Left lung (tissue), 10 donors: ENCODE measurements around the gene THBS4. TPM values are rescaled to one million over a fixed set of nuclear protein-coding genes. Genes with fewer than 3 reads are reported as not detected.
"Not testable (repeated sequence)": the region's sequence is repeated elsewhere in the genome, so short reads cannot be mapped to it uniquely, and the experiment has no call there.

Source experiments
- ATAC-seq: fragments of 200-7000 bp; cut with Tn5 transposase; one replicate; pipeline ENCODE4 v1.9.1; 2020; ENCODE audit warnings: moderate library complexity
- DNase-seq, 4 donors: peaks; one replicate each; pipeline ENCODE4 v3.0.0-alpha.2; 2013 to 2020
- H3K27ac ChIP-seq, 2 donors: fragments of 200-600 bp; sonication (generic) in 1 of 2; one replicate each; pipeline versions ENCODE4 v1.5.0 to v1.8.0; 2020 to 2021
- H3K27me3 ChIP-seq, 2 donors: fragments of 200-600 bp; sonication (generic) in 1 of 2; one replicate each; pipeline versions ENCODE4 v1.5.0 to v1.8.0; 2020 to 2021
- H3K36me3 ChIP-seq, 2 donors: fragments of 200-600 bp; sonication (generic) in 1 of 2; one replicate each; pipeline versions ENCODE4 v1.5.0 to v1.8.0; 2020 to 2021
- H3K4me1 ChIP-seq, 2 donors: fragments of 200-600 bp; one replicate each; pipeline ENCODE4 v1.8.0; 2021
- H3K4me3 ChIP-seq, 2 donors: fragments of 200-600 bp; sonication (generic) in 1 of 2; one replicate each; pipeline versions ENCODE4 v1.5.0 to v1.8.0; 2020 to 2021; ENCODE audit warnings: mild to moderate bottlenecking in 1 of 2
- H3K9me3 ChIP-seq, 2 donors: fragments of 200-600 bp; sonication (generic) in 1 of 2; one replicate each; pipeline versions ENCODE4 v1.5.0 to v1.8.0; 2020 to 2021
- CTCF ChIP-seq, 2 donors: fragments of 200-600 bp; sonication (generic) in 1 of 2; IDR thresholded peaks; one replicate each; pipeline versions ENCODE4 v1.5.0 to v1.8.0; 2021; ENCODE audit warnings: antibody characterized with exemption in 2 of 2
- intact Hi-C, 2 donors: fragments of 100-400 bp; cut with DNase I; formaldehyde crosslinking; loops; one replicate each; pipeline versions ENCODE4 v1.11.2 to v1.14.2; 2022
- polyA plus RNA-seq, 6 donors: library from polyadenylated mRNA; unstranded; fragments of 120-200 nt; gene quantifications; one replicate each; pipeline ENCODE4 v1.2.1, GENCODE V29; 2013; ENCODE audit not compliant: insufficient read length in 6 of 6
- total RNA-seq, 2 donors: library from RNA; stranded (reverse); fragmentation: NEBNext Ultra II Directional; extraction: Animal tissue kit (Norgen Biotek cat#: 25700); gene quantifications; one replicate each; pipeline ENCODE4 v1.2.1, GENCODE V29; 2021
- donor health status: DM: no; HTN: yes; CAD: no.
- donor health status: DM: no; HTN: no; CAD: no.

THBS4 gene
- total and polyA plus RNA-seq, 8 donors = 3.3 to 11.5 (median 5.9) TPM

- ATAC-seq (no peak), DNase-seq (no peak)
- Histone ChIP-seq H3K9me3 (no peaks in the 10 kb centered on the region), H3K27ac (no peak overlapping the region), H3K4me3 (no peak overlapping the region), H3K4me1 (no peaks in the 10 kb centered on the region), H3K27me3 (no peaks in the 10 kb centered on the region), H3K36me3 (no peaks in the 10 kb centered on the region)
- intact Hi-C loops = no loop called here
- TF ChIP-seq CTCF (IDR thresholded peaks at IDR 0.05) = no peak
Observed at GRCh38 chr5:80103371-80103770, 68.2 kb downstream of the THBS4 start.

DNA sequence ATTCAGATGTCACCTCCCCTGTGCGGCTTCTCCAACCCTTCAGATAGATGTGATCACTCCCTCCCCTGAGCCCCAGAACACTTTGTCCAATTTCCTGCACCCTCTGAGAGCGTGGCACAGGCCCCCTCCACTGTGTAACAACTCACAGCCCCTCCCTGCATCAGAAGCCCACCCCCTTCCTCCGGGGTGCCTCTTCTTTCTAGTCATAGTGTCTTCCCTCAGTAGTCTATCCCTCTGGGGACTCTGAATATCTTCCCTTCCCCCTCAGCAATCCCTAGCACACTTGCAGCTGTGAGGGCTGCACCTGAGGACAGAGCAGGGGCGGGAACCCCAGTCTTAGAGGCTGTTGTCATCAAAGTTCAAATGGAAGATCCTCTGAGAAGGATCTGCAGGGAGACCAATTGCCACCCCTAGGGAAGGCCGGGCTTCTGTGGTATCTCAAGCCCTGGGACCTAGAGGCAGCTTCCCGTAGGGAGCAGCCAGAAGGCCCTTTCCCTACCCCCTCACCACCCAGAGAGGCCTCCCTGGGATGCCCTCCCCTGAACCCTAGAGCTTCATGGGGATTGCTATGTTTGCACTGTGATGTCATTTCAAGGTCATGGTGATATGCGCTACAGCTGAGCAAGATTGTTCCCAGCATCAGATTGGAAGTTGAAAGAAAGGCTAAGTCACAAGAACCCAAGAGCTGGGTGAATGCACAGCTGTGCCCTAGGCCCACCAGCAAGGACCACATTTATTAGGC lies 70.7 kb downstream of the THBS4 start:
- intact Hi-C loops = no loop called here
- Histone ChIP-seq H3K27ac (no peak overlapping the region), H3K36me3 (no peaks in the 10 kb centered on the region), H3K27me3 (no peaks in the 10 kb centered on the region), H3K9me3 (no peaks in the 10 kb centered on the region), H3K4me1 (no peaks in the 10 kb centered on the region), H3K4me3 (no peak overlapping the region)
- TF ChIP-seq CTCF (IDR thresholded peaks at IDR 0.05) = no peak
- DNase-seq (no peak), ATAC-seq (no peak)

DNA sequence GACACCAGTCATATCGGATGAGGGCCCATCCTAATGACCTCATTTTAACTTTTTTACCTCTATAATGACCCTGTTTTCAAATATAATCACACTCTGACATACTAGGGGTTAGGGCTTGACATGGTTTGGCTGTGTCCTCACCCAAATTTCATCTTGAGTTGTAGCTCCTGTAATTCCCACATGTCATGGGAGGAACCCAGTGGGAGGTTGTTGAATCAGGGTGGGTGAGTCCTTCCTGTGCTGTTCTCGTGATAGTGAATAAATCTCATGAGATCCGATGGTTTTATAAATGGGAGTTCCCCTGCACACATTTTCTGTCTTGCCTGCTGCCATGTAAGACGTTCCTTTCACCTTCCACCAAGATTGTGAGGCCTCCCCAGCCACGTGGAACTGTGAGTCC lies 71.8 kb downstream of the THBS4 start:
- no peak for ATAC-seq
- H3K27me3 ChIP-seq = no peaks in the 10 kb centered on the region
- intact Hi-C loops = no loop called here

DNA sequence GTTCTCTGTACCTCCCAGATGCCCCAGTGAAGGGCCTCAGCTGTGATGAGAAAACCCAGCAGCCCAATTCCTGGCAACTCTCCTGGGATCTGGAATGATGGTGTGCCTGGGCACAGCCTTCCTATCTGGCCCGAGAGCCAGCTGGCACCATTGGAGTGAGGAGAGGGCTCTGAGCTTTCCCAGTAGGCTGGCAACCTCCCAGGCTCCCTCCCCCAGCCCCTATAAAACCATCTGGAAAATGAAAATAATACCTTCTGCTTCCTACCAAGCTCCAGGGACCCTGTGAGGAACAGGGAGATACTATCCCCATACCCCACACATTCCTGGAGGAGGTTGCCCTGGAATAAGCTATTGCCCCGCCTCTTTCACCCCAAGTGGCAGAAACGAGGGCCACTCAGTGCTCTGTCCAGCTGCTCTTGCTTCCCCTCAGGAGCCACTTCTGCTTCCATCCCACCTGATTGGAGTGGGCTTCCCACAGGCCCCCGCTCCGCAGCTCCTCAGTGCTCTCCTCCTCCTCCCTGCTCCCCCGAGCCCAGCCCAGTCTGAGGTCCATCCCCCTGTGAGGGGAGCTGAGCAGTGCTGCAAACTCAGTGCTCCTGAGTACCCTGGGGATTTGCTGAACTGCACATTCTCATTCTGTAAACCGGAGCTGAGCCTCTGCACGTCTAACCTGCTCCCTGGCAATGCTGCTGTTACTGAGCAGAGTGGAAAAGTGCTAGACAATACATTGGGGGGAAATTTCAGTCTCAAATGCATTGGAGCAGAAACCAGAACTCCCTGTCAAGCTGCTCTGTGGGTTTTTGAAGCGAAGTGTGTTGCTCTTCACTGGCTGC lies 74.7 kb downstream of the THBS4 start:
- intact Hi-C loops = no loop called here
- no peak for DNase-seq
- Histone ChIP-seq H3K4me1 (no peaks in the 10 kb centered on the region), H3K36me3 (no peaks in the 10 kb centered on the region), H3K4me3 (no peak overlapping the region), H3K9me3 (no peaks in the 10 kb centered on the region), H3K27ac (no peak overlapping the region), H3K27me3 (no peaks in the 10 kb centered on the region)
- no peak for TF ChIP-seq CTCF (IDR thresholded peaks at IDR 0.05)
- peak; percentile 29 for ATAC-seq

More for the DNA sequence above, 71.8 kb downstream of the THBS4 start:
- no peaks in the 10 kb centered on the region for H3K4me1 ChIP-seq
- DNase-seq = no peak
- no peak overlapping the region for H3K4me3 ChIP-seq
- no peak overlapping the region for H3K27ac ChIP-seq
- no peak for TF ChIP-seq CTCF (IDR thresholded peaks at IDR 0.05)
- H3K36me3 ChIP-seq = no peaks in the 10 kb centered on the region
- no peaks in the 10 kb centered on the region for H3K9me3 ChIP-seq

GRCh38 chr5:80111376-80111990 lies 76.3 kb downstream of the THBS4 start:
- H3K4me3 ChIP-seq, DNase-seq, H3K27ac ChIP-seq: not testable (repeated sequence)

More at GRCh38 chr5:80111376-80111990, 76.3 kb downstream of the THBS4 start:
- H3K27me3 ChIP-seq, ATAC-seq, H3K9me3 ChIP-seq, H3K4me1 ChIP-seq, intact Hi-C loops, H3K36me3 ChIP-seq: not testable (repeated sequence)
